Endothelial cell of umbilical vein (primary cell): Measurements from ENCODE around the gene GALK2. TPM values are rescaled to one million over a fixed set of nuclear protein-coding genes. Genes with fewer than 3 reads are reported as not detected.

Experiments used
- BruUV-seq: library from RNA; stranded (reverse); fragments of 400-500 nt; replicated peaks from 2 replicates; lab custom pipeline; 2021; lab: Mats Ljungman, UMichigan
- CTCF ChIA-PET: fragments of 300-600, 350-600 bp; sonication (Branson Sonifier 250); formaldehyde crosslinking; loops from one replicate; lab custom pipeline; 2021; ENCODE audit warnings: antibody characterized with exemption, inconsistent platforms; lab: Charles Lee
- POLR2A ChIA-PET: fragments of 300-600, 350-600 bp; sonication (Branson Sonifier 250); formaldehyde crosslinking; loops from one replicate; lab custom pipeline; 2021; ENCODE audit warnings: antibody characterized with exemption, inconsistent platforms; lab: Charles Lee
- DNase-seq: peaks from one replicate; pipeline ENCODE4 v3.0.0-alpha.2; 2011; ENCODE audit warnings: low read depth, low spot score
- FAIRE-seq: peaks from 2 replicates; lab custom pipeline; 2011; peaks lifted over from hg19 to GRCh38; lab: Jason Lieb, UNC
- H2AFZ ChIP-seq: 2 replicates; pipeline ENCODE4 v1.6.0; 2012; ENCODE audit warnings: low read depth, low read length, control low read depth, inconsistent platforms
- H3K27ac ChIP-seq: 2 replicates; pipeline ENCODE4 v1.5.1; 2011; ENCODE audit warnings: low read depth, mild to moderate bottlenecking, control low read depth, low read length, moderate library complexity; ENCODE audit not compliant: insufficient read depth
- H3K27me3 ChIP-seq, 2 experiments: 2 replicates each; pipeline versions ENCODE4 v1.6.0 to v1.6.1; 2011; ENCODE audit warnings: low read length in 2 of 2, mixed read lengths in 1 of 2; ENCODE audit not compliant: control insufficient read depth in 2 of 2, insufficient read depth in 2 of 2
- H3K36me3 ChIP-seq, 2 experiments: 2 replicates in 1 of 2; 3 replicates in 1 of 2; pipeline ENCODE4 v1.5.1; 2011; ENCODE audit warnings: low read length in 2 of 2, mild to moderate bottlenecking in 1 of 2, moderate library complexity in 1 of 2; ENCODE audit not compliant: control insufficient read depth in 2 of 2, insufficient read depth in 2 of 2; ENCODE audit errors: extremely low read depth in 1 of 2
- H3K4me1 ChIP-seq: 3 replicates; pipeline ENCODE4 v1.5.1; 2011; ENCODE audit warnings: mild to moderate bottlenecking, low read length; ENCODE audit not compliant: control insufficient read depth, insufficient read depth; ENCODE audit errors: extremely low read depth
- H3K4me2 ChIP-seq: 2 replicates; pipeline ENCODE4 v1.6.1; 2011; ENCODE audit warnings: low read length, control low read depth, mixed read lengths; ENCODE audit not compliant: insufficient read depth
- H3K4me3 ChIP-seq, 3 experiments: fragments of 200-600 bp in 1 of 3; sonication (generic), shearing (Covaris generic) in 1 of 3; replicated peaks in 1 of 3; 2 replicates each; pipeline ENCODE4 v1.5.1; 2011 to 2016; ENCODE audit warnings: control low read depth in 3 of 3, low read length in 3 of 3, mild to moderate bottlenecking in 2 of 3, inconsistent platforms in 1 of 3, low read depth in 1 of 3, moderate library complexity in 1 of 3; ENCODE audit not compliant: insufficient read depth in 1 of 3
- H3K79me2 ChIP-seq: 2 replicates; pipeline ENCODE4 v1.6.0; 2012; ENCODE audit warnings: low read length, inconsistent platforms; ENCODE audit not compliant: control insufficient read depth, insufficient read depth
- H3K9ac ChIP-seq: replicated peaks from 2 replicates; pipeline ENCODE3; 2011; ENCODE audit warnings: low read length, control low read depth; ENCODE audit not compliant: insufficient read depth; ENCODE audit errors: extremely low read depth
- H3K9me1 ChIP-seq: replicated peaks from 3 replicates; pipeline ENCODE4 v1.6.0; 2011; ENCODE audit warnings: mild to moderate bottlenecking, low read length; ENCODE audit not compliant: control insufficient read depth, insufficient read depth; ENCODE audit errors: extremely low read depth
- H3K9me3 ChIP-seq: replicated peaks from 2 replicates; pipeline ENCODE4 v1.5.1; 2012; ENCODE audit warnings: low read length, inconsistent platforms; ENCODE audit not compliant: control insufficient read depth, insufficient read depth
- H4K20me1 ChIP-seq: replicated peaks from 2 replicates; pipeline ENCODE3; 2011; ENCODE audit warnings: mild to moderate bottlenecking, low read length; ENCODE audit not compliant: control insufficient read depth, insufficient read depth; ENCODE audit errors: extremely low read depth
- FOS ChIP-seq: IDR thresholded peaks from 2 replicates; pipeline ENCODE4 v1.6.1; 2011; ENCODE audit warnings: mild to moderate bottlenecking, low read length, moderate library complexity, borderline replicate concordance; ENCODE audit not compliant: insufficient read depth
- GATA2 ChIP-seq: IDR thresholded peaks from 2 replicates; pipeline ENCODE4 v1.7.0; 2011; ENCODE audit warnings: low read depth, mild to moderate bottlenecking, moderate library complexity, mixed read lengths, low read length; ENCODE audit not compliant: insufficient read length, insufficient read depth
- JUN ChIP-seq: IDR thresholded peaks from 2 replicates; pipeline ENCODE4 v1.6.1; 2011; ENCODE audit warnings: borderline replicate concordance, low read depth; ENCODE audit not compliant: insufficient read length, insufficient read depth
- MYC ChIP-seq: IDR thresholded peaks from one replicate; pipeline ENCODE4 v1.6.1; 2011; ENCODE audit warnings: mild to moderate bottlenecking, low read depth, low read length
- POLR2A ChIP-seq: IDR thresholded peaks from 2 replicates; pipeline ENCODE4 v1.6.1; 2012; ENCODE audit warnings: low read depth, mild to moderate bottlenecking, control low read depth, low read length
- dilution Hi-C: fragments of 300-500 bp; cut with MboI; formaldehyde crosslinking; loops from one replicate; pipeline ENCODE4 v1.15.0; 2019; ENCODE audit warnings: low sequenced_read_pairs; ENCODE audit not compliant: extremely low pct_ligation_motif_present
- intact Hi-C: fragments of 100-400 bp; cut with micrococcal nuclease; formaldehyde crosslinking; loops from one replicate; pipeline ENCODE4 v1.10.0; 2022
- polyA plus RNA-seq, 4 experiments: library from polyadenylated mRNA; depleted of rRNA in 3 of 4; stranded (reverse) in 3 of 4; unstranded in 1 of 4; fragments of >200 nt; gene quantifications; 2 replicates each; pipeline versions ENCODE4 v1.2.1 to v1.2.3, GENCODE V29; 2011 to 2012; ENCODE audit warnings: missing spikeins in 1 of 4
- total RNA-seq: library from RNA; stranded (reverse); gene quantifications from 2 replicates; pipeline ENCODE4 v1.2.3, GENCODE V29; 2021
- TF ChIP-seq, protein P1 (sequence below), 2 donors: IDR thresholded peaks; 1 replicate in 1 of 2; 2 replicates in 1 of 2; pipeline ENCODE4 v1.5.1; 2011; ENCODE audit warnings: low read length in 2 of 2, mild to moderate bottlenecking in 2 of 2, moderate library complexity in 2 of 2, control low read depth in 1 of 2, inconsistent platforms in 1 of 2, low read depth in 1 of 2; ENCODE audit not compliant: insufficient read depth in 1 of 2; ENCODE audit errors: extremely low read depth in 1 of 2

Gene GALK2
- total and polyA plus RNA-seq, 2 donors (not counting 3 experiments of a cell fraction or from before 2014, with no cell fraction given): 19.9 to 31.3 TPM

- intact Hi-C loops (loop anchor here (1.0 to 5.0 kb wide), 2 partner anchors 19 to 569 kb away; partner anchors contain the start of gene COPS2), dilution Hi-C loops (no loop called here)
- H3K9ac ChIP-seq: peak overlapping the region; percentile 74
- peak; percentile 81 for DNase-seq
- H3K4me2 ChIP-seq: peak overlapping the region; percentile 86
- peak; percentile 65 for FAIRE-seq
- H3K9me1 ChIP-seq: no peaks in the 10 kb centered on the region
- ChIA-PET POLR2A (no interaction called here), CTCF (interaction anchor here (1.3 to 3.1 kb wide), 2 partner anchors 10 to 13 kb away, joined by 3 to 39 read pairs; no protein-coding TSS in a partner anchor)
- no peaks in the 10 kb centered on the region for H4K20me1 ChIP-seq
- H3K79me2 ChIP-seq: peaks cover 8% of the 10 kb centered on the region
- H3K4me1 ChIP-seq: peaks cover 50% of the 10 kb centered on the region
- no peaks in the 10 kb centered on the region for H3K9me3 ChIP-seq
- TF ChIP-seq MYC: no peak
- TF ChIP-seq GATA2: peak; percentile 67
- peak; percentile 79 for TF ChIP-seq FOS
- TF ChIP-seq JUN: peak; percentile 85
- TF ChIP-seq POLR2A: no peak
- TF ChIP-seq, protein P1, sequence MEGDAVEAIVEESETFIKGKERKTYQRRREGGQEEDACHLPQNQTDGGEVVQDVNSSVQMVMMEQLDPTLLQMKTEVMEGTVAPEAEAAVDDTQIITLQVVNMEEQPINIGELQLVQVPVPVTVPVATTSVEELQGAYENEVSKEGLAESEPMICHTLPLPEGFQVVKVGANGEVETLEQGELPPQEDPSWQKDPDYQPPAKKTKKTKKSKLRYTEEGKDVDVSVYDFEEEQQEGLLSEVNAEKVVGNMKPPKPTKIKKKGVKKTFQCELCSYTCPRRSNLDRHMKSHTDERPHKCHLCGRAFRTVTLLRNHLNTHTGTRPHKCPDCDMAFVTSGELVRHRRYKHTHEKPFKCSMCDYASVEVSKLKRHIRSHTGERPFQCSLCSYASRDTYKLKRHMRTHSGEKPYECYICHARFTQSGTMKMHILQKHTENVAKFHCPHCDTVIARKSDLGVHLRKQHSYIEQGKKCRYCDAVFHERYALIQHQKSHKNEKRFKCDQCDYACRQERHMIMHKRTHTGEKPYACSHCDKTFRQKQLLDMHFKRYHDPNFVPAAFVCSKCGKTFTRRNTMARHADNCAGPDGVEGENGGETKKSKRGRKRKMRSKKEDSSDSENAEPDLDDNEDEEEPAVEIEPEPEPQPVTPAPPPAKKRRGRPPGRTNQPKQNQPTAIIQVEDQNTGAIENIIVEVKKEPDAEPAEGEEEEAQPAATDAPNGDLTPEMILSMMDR (IDR thresholded peaks at IDR 0.05; ENCODE audit: extremely low read depth in 1 of 2, insufficient read depth in 1 of 2, low read depth in 1 of 2, low read length in 2 of 2): no peak
- peak overlapping the region in 1 of 3 experiments; percentile 17 for H3K4me3 ChIP-seq
- peak overlapping the region; percentile 97 for H3K27ac ChIP-seq
- no peaks in the 10 kb centered on the region for H3K27me3 ChIP-seq
- BruUV-seq: no TSS peak
- H3K36me3 ChIP-seq: peaks cover 0 to 15% of the 10 kb centered on the region in 2 experiments
- no peak overlapping the region for H2AFZ ChIP-seq
These were observed 34.1 kb upstream of the GALK2 start for GRCh38 chr15:49135911-49136310.
